Glutamatergic neuron (in vitro differentiated cells): ENCODE measurements around the gene THSD4. TPM values are rescaled to one million over a fixed set of nuclear protein-coding genes. Genes with fewer than 3 reads are reported as not detected.
"Not testable (repeated sequence)": the region's sequence is repeated elsewhere in the genome, so short reads cannot be mapped to it uniquely, and the experiment has no call there.

Source experiments
- DNase-seq: peaks from one replicate; pipeline ENCODE4 v3.0.0; 2022
- H3K27ac Mint-ChIP-seq: one replicate; pipeline ENCODE4 v1.8.0; 2020; ENCODE audit warnings: mild to moderate bottlenecking, mixed read lengths, inconsistent platforms; ENCODE audit not compliant: unreplicated experiment
- H3K27me3 Mint-ChIP-seq: one replicate; pipeline ENCODE4 v1.8.0; 2020; ENCODE audit warnings: mild to moderate bottlenecking, moderate library complexity, mixed read lengths, inconsistent platforms; ENCODE audit not compliant: unreplicated experiment
- H3K36me3 Mint-ChIP-seq: one replicate; pipeline ENCODE4 v1.8.0; 2020; ENCODE audit warnings: mild to moderate bottlenecking, mixed read lengths, inconsistent platforms; ENCODE audit not compliant: unreplicated experiment
- H3K4me1 Mint-ChIP-seq: one replicate; pipeline ENCODE4 v1.8.0; 2020; ENCODE audit warnings: mild to moderate bottlenecking, low read depth, mixed read lengths, inconsistent platforms; ENCODE audit not compliant: unreplicated experiment
- H3K4me3 Mint-ChIP-seq: one replicate; pipeline ENCODE4 v1.8.0; 2020; ENCODE audit warnings: mild to moderate bottlenecking, mixed read lengths, inconsistent platforms; ENCODE audit not compliant: unreplicated experiment
- H3K9me3 Mint-ChIP-seq: one replicate; pipeline ENCODE4 v1.8.0; 2020; ENCODE audit warnings: mild to moderate bottlenecking, moderate library complexity, mixed read lengths, inconsistent platforms; ENCODE audit not compliant: unreplicated experiment
- total RNA-seq: library from RNA; stranded (reverse); fragmentation: NEBNext Ultra II Directional; extraction: Animal tissue kit (Norgen Biotek cat#: 25700); gene quantifications from one replicate; pipeline ENCODE4 v1.2.1, GENCODE V29; 2021; ENCODE audit not compliant: unreplicated experiment
- TF ChIP-seq, protein P1 (sequence below): fragments of 200-600 bp; sonication (generic); IDR thresholded peaks from one replicate; pipeline ENCODE4 v1.5.0; 2021; ENCODE audit not compliant: partially characterized antibody, unreplicated experiment

The THSD4 gene
- total RNA-seq, 1 donor from 2014 or later: 12.3 TPM

DNA sequence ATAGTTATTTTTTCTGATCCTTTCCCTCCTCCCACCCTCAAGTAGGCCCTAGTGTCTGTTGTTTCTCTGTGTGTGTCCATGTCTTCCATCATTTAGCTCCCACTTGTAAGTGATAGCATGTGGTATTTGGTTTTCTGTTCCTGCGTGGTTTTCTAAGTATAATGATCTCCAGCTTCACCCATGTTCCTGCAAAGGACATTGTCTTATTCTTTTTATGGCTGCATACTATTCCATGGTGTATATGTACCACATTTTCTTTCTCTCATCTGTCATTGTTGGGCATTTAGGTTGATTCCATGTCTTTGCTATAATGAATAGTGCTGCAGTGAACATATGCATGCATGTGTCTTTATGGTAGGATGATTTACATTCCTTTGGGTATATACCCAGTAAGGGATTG, 549.4 kb downstream of the THSD4 start:
- H3K36me3 Mint-ChIP-seq: no peaks in the 10 kb centered on the region
- no peaks in the 10 kb centered on the region for H3K27me3 Mint-ChIP-seq
- H3K27ac Mint-ChIP-seq: no peak overlapping the region
- no peaks in the 10 kb centered on the region for H3K9me3 Mint-ChIP-seq
- TF ChIP-seq, protein P1, sequence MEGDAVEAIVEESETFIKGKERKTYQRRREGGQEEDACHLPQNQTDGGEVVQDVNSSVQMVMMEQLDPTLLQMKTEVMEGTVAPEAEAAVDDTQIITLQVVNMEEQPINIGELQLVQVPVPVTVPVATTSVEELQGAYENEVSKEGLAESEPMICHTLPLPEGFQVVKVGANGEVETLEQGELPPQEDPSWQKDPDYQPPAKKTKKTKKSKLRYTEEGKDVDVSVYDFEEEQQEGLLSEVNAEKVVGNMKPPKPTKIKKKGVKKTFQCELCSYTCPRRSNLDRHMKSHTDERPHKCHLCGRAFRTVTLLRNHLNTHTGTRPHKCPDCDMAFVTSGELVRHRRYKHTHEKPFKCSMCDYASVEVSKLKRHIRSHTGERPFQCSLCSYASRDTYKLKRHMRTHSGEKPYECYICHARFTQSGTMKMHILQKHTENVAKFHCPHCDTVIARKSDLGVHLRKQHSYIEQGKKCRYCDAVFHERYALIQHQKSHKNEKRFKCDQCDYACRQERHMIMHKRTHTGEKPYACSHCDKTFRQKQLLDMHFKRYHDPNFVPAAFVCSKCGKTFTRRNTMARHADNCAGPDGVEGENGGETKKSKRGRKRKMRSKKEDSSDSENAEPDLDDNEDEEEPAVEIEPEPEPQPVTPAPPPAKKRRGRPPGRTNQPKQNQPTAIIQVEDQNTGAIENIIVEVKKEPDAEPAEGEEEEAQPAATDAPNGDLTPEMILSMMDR: no peak
- H3K4me3 Mint-ChIP-seq: no peak overlapping the region
- DNase-seq: no peak
- peaks cover 16% of the 10 kb centered on the region for H3K4me1 Mint-ChIP-seq

DNA sequence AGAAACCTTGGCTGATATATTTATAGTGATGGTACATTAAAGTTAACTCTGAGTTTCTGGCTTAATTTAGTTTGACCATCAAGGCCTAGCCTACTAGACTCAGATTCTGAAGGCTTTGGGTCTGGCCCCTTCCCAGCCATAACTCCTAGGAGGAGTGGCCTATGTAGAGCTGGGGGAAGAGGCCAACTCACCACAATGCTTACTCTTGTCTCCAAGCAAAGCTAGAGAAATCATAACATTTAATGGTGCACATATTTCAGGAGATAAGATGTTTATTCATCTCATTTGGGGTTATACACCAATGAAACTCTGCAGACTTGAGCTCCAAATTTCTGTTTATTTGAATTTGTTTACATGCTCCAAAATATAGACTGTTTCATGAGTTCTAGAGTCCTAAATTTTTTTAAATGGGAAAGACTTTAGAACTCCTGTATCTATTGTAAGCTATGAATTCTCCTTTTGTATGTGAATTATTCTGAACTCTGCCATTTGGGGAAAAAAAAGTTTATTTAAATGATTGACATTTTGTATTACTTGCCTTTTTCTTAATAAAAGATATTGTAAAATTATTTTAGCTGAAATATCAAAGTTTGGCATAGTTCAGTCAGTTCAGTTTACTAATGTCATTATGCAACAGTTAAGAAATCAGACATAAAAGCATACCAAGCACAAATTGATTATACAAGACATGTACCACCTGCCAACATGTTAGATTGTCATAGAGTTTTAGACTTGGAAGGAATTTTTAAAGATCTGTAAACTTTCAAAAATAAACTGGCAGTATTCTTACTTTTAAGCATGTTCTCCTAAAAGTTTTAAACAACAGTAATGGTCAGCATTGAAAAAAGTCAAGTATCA, 551.7 kb downstream of the THSD4 start:
- H3K27ac Mint-ChIP-seq: no peak overlapping the region
- no peaks in the 10 kb centered on the region for H3K36me3 Mint-ChIP-seq
- TF ChIP-seq, protein P1: no peak
- H3K27me3 Mint-ChIP-seq: no peaks in the 10 kb centered on the region
- H3K9me3 Mint-ChIP-seq: no peaks in the 10 kb centered on the region
- no peak overlapping the region for H3K4me3 Mint-ChIP-seq
- no peak for DNase-seq
- peaks cover 4% of the 10 kb centered on the region for H3K4me1 Mint-ChIP-seq

DNA sequence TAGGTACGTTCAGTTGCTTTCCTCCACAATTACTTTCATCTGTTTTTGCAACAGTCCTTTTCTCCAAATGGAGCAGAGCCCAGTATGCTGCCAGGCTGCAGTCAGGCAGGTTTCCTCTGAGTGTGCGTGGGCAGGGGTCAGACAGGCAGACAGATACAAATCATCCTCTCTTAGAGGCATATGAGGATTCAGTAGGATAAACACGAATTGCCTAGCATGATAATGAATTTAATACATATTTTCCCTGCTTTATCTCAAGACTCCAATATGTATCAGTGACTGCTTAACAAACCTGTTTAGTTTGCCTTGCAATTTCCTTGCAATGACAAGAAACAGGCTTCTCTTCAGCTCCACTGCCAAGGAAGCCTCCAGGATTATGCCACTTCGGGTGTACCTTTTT, 554.4 kb downstream of the THSD4 start:
- DNase-seq: no peak
- H3K27me3 Mint-ChIP-seq: no peaks in the 10 kb centered on the region
- peaks cover 3% of the 10 kb centered on the region for H3K4me1 Mint-ChIP-seq
- TF ChIP-seq, protein P1: no peak
- no peaks in the 10 kb centered on the region for H3K36me3 Mint-ChIP-seq
- H3K27ac Mint-ChIP-seq: no peak overlapping the region
- H3K4me3 Mint-ChIP-seq: no peak overlapping the region
- no peaks in the 10 kb centered on the region for H3K9me3 Mint-ChIP-seq

DNA sequence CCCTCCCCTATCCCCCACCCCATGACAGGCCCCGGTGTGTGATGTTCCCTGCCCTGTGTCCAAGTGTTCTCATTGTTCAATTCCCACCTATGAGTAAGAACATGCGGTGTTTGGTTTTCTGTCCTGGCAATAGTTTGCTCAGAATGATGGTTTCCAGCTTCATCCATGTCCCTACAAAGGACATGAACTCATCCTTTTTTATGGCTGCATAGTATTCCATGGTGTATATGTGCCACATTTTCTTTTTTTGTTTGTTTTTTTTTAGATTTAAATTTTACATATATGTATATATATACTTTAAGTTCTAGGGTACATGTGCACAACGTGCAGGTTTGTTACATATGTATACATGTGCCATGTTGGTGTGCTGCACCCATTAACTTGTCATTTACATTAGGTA, 555.0 kb downstream of the THSD4 start:
- not testable (repeated sequence) for H3K9me3 Mint-ChIP-seq

DNA sequence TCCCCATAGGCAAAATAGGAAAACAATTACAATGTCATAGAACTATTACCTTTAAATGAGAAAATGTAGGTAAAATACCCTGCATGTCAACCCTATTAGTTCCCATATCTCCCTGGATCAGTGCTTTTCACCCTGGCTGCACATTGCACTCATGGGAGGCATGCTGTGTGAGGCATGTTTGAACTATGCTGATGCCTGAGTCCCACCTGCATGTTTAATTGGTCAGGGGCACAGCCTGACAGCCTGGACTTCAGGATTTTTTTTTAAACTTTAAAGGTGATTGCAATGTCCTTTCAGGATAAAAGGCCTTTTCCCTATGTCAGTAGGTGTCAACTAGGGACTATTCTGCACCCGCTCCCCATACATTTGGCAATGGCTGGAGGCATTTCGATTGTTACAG, 559.1 kb downstream of the THSD4 start:
- H3K4me3 Mint-ChIP-seq: no peak overlapping the region

More for the DNA sequence above, 555.0 kb downstream of the THSD4 start:
- not testable (repeated sequence) for H3K36me3 Mint-ChIP-seq, H3K4me1 Mint-ChIP-seq, H3K27me3 Mint-ChIP-seq, H3K27ac Mint-ChIP-seq, H3K4me3 Mint-ChIP-seq, DNase-seq

More for the DNA sequence above, 559.1 kb downstream of the THSD4 start:
- H3K9me3 Mint-ChIP-seq: no peaks in the 10 kb centered on the region
- TF ChIP-seq, protein P1: no peak
- no peaks in the 10 kb centered on the region for H3K36me3 Mint-ChIP-seq
- H3K27ac Mint-ChIP-seq: no peak overlapping the region
- H3K4me1 Mint-ChIP-seq: peaks cover 3% of the 10 kb centered on the region
- no peak for DNase-seq
- H3K27me3 Mint-ChIP-seq: no peaks in the 10 kb centered on the region
